Type B pancreatic cell (in vitro differentiated cells): ENCODE measurements around the gene TNFSF13B. TPM values are rescaled to one million over a fixed set of nuclear protein-coding genes. Genes with fewer than 3 reads are reported as not detected.

ENCODE experiments used
- DNase-seq: peaks from one replicate; pipeline ENCODE4 v3.0.0; 2021; ENCODE audit warnings: mixed read lengths; ENCODE audit not compliant: unreplicated experiment; ENCODE audit errors: extremely low spot score
- H3K27ac Mint-ChIP-seq: 2 replicates; pipeline ENCODE4 v1.8.0; 2021; ENCODE audit warnings: mild to moderate bottlenecking, mixed read lengths
- H3K27me3 Mint-ChIP-seq: 2 replicates; pipeline ENCODE4 v1.8.0; 2021; ENCODE audit warnings: mixed read lengths
- H3K36me3 Mint-ChIP-seq: 2 replicates; pipeline ENCODE4 v1.8.0; 2021; ENCODE audit warnings: mixed read lengths
- H3K4me1 Mint-ChIP-seq: one replicate; pipeline ENCODE4 v1.8.0; 2021; ENCODE audit warnings: mixed read lengths; ENCODE audit not compliant: unreplicated experiment
- H3K4me3 Mint-ChIP-seq: 2 replicates; pipeline ENCODE4 v1.8.0; 2021; ENCODE audit warnings: mild to moderate bottlenecking, mixed read lengths
- H3K9me3 Mint-ChIP-seq: 2 replicates; pipeline ENCODE4 v1.8.0; 2021; ENCODE audit warnings: mixed read lengths
- CTCF ChIP-seq: fragments of 200-600 bp; sonication (generic); conservative IDR thresholded peaks from 2 replicates; pipeline ENCODE4 v1.5.0; 2021; ENCODE audit warnings: antibody characterized with exemption, mild to moderate bottlenecking
- long read RNA-seq: library from polyadenylated mRNA; unstranded; transcript quantifications from one replicate; pipeline ENCODE4 v2.0.0, GENCODE V29; 2020
- total RNA-seq: library from RNA; stranded (reverse); gene quantifications from 2 replicates; pipeline ENCODE4 v1.2.1, GENCODE V29; 2021; ENCODE audit warnings: low replicate concordance

Gene TNFSF13B
- 0.45 and 1.8 TPM in 2 replicates for total RNA-seq
- long read RNA-seq, partial matches to known transcripts: 0 of 1 reads
- long read RNA-seq, other reads (novel, unspliced or antisense): 0 of 1 reads

- H3K36me3 Mint-ChIP-seq: peaks cover 3% of the 10 kb centered on the region
- peak within 1 kb of the TSS; percentile 31 for H3K27ac Mint-ChIP-seq
- H3K27me3 Mint-ChIP-seq: no peaks in the 10 kb centered on the region
- no peak for DNase-seq
- H3K4me1 Mint-ChIP-seq: peaks cover 8% of the 10 kb centered on the region
- H3K4me3 Mint-ChIP-seq: peak within 1 kb of the TSS; percentile 37
- TF ChIP-seq CTCF: no peak
- H3K9me3 Mint-ChIP-seq: no peaks in the 10 kb centered on the region
Measured at GRCh38 chr13:108269601-108270328, at the start of gene TNFSF13B. TNFSF13B (plus strand) TSS chr13:108269718; CDS start chr13:108269896, 178 bp downstream.

DNA sequence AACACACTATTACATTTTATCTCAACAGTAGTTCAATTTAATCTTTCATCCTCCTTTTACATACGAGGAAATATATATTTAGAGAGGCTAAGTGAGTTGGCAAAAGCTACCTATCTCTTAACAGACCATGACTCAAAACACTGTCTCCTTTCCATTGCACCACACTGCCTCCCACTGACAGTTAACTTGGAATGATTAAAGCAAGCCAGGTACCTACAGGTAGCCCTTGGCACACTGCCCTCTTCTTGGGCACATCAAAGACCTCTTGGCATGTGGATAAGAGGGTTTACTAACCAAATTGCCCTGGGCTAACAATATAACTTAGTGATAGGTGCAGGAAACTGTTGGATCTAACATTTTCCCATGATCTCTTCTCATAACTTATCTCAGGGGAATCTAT is 49.5 kb upstream of the TNFSF13B start:
- Mint-ChIP-seq H3K27me3 (no peaks in the 10 kb centered on the region), H3K36me3 (peaks cover 3% of the 10 kb centered on the region), H3K9me3 (no peaks in the 10 kb centered on the region), H3K4me1 (peaks cover 28% of the 10 kb centered on the region), H3K27ac (peak overlapping the region; percentile 90), H3K4me3 (peak overlapping the region; percentile 94)
- DNase-seq: no peak
- no peak for TF ChIP-seq CTCF

DNA sequence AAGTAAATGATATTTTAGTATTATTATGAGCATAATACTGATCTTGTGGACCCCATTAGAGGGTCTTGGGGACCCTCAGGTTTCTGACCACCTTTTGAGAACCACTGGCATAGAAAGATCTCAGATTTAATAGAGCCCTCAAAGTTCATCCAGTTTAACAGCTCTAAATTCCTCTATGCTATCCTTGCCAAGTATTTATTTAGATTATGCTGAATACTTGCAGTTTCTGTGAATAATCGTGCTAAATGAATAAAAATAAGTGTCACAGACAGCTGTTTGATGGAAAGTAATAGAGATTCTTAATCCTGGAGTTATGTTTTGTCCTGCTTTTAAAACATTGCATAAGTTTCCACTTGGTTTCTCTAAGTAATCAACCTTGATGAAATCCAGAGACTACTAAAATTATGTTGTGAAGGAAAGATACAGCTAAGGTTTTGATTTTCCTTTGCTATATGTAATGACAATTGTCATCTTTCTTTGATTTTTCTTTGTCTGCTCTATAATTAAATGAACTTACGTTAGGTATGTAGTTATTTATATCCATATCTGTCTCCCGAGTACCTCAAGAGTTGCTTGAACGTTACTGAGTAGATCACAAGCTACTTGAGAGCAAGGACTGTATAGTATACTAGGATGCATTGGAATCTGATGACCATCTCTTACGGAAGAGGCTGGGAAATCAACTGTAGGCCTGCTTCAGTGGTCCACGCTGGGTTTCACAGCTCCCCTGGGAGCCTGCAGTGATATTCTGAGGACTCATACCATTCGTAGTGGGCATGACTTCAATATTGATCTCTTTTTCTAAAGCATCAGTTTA is 45.6 kb upstream of the TNFSF13B start:
- H3K4me3 Mint-ChIP-seq: no peak overlapping the region
- no peak for DNase-seq
- no peak for TF ChIP-seq CTCF
- H3K36me3 Mint-ChIP-seq: peaks cover 3% of the 10 kb centered on the region
- no peak overlapping the region for H3K27ac Mint-ChIP-seq
- no peaks in the 10 kb centered on the region for H3K27me3 Mint-ChIP-seq
- no peaks in the 10 kb centered on the region for H3K9me3 Mint-ChIP-seq
- H3K4me1 Mint-ChIP-seq: peaks cover 45% of the 10 kb centered on the region

DNA sequence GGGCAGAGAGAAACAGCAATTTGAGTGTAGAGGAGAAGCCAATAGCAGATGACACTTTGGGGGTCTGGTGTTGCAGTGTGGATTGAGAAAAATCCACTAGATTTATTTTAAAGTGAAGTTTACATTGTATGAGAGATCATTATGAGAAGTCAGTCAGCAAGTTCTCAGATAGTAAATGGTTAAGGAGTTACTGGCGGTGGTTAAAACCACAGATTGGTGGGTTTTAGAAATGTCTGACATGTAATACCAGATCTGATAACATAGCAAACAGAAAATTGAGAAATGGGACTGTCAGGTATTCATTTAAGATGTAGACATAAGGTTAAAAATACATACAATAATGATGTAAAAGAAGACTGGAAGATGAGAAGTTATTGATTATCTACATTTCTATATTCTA is 44.1 kb upstream of the TNFSF13B start:
- Mint-ChIP-seq H3K4me1 (peaks cover 33% of the 10 kb centered on the region), H3K9me3 (no peaks in the 10 kb centered on the region), H3K27me3 (no peaks in the 10 kb centered on the region), H3K4me3 (peak overlapping the region; percentile 7), H3K36me3 (peaks cover 3% of the 10 kb centered on the region), H3K27ac (no peak overlapping the region)
- no peak for DNase-seq
- TF ChIP-seq CTCF: no peak

GRCh38 chr13:108226184-108226583 is 43.3 kb upstream of the TNFSF13B start:
- no peak for DNase-seq
- Mint-ChIP-seq H3K27ac (peak overlapping the region; percentile 14), H3K27me3 (no peaks in the 10 kb centered on the region), H3K9me3 (no peaks in the 10 kb centered on the region), H3K36me3 (no peaks in the 10 kb centered on the region), H3K4me3 (peak overlapping the region; percentile 10), H3K4me1 (peaks cover 33% of the 10 kb centered on the region)
- TF ChIP-seq CTCF: no peak
